ENCODE results near the gene ANKS3.

ANKS3 gene

GRCh38 chr16:4684058-4684715 is 49.9 kb downstream of the ANKS3 start:
- DNase-seq (ENCODE audit: low read depth) = no peak

GRCh38 chr16:4683255-4684057 is 50.6 kb downstream of the ANKS3 start:
- DNase-seq (ENCODE audit: low read depth) = no peak

GRCh38 chr16:4682616-4683254 is 51.3 kb downstream of the ANKS3 start:
- DNase-seq (ENCODE audit: low read depth) = peak; percentile 59

- DNase-seq (ENCODE audit: low read depth) = no peak
These were observed 51.9 kb downstream of the ANKS3 start for GRCh38 chr16:4682084-4682591.

GRCh38 chr16:4681471-4682083 is 52.5 kb downstream of the ANKS3 start:
- DNase-seq (ENCODE audit: low read depth) = no peak

GRCh38 chr16:4680673-4681470 is 53.2 kb downstream of the ANKS3 start:
- DNase-seq (ENCODE audit: low read depth) = no peak

- DNase-seq (ENCODE audit: low read depth) = no peak
These were observed 54.0 kb downstream of the ANKS3 start for GRCh38 chr16:4679850-4680636.

GRCh38 chr16:4679156-4679849 is 54.8 kb downstream of the ANKS3 start:
- DNase-seq (ENCODE audit: low read depth) = no peak

GRCh38 chr16:4678596-4678995 is 55.5 kb downstream of the ANKS3 start:
- DNase-seq (ENCODE audit: low read depth) = no peak

GRCh38 chr16:4677994-4678393 is 56.1 kb downstream of the ANKS3 start:
- no peak for DNase-seq (ENCODE audit: low read depth)

- no peak for DNase-seq (ENCODE audit: low read depth)
These were observed 56.7 kb downstream of the ANKS3 start for GRCh38 chr16:4677390-4677789.

GRCh38 chr16:4676831-4677230 is 57.2 kb downstream of the ANKS3 start:
- DNase-seq (ENCODE audit: low read depth) = no peak

- peak; percentile 64 for DNase-seq (ENCODE audit: low read depth)
These were observed 57.9 kb downstream of the ANKS3 start for GRCh38 chr16:4675864-4676786.

GRCh38 chr16:4674926-4675530 is 59.0 kb downstream of the ANKS3 start:
- DNase-seq (ENCODE audit: low read depth) = no peak

- DNase-seq (ENCODE audit: low read depth) = no peak
These were observed 60.6 kb downstream of the ANKS3 start for GRCh38 chr16:4673387-4674046.

GRCh38 chr16:4668313-4668960 is 65.6 kb downstream of the ANKS3 start:
- no peak for DNase-seq (ENCODE audit: low read depth)

- no peak for DNase-seq (ENCODE audit: low read depth)
These were observed 66.7 kb downstream of the ANKS3 start for GRCh38 chr16:4667203-4667963.

Data from activated T-cell treated with anti-CD3 and anti-CD28 coated beads for 48 hours (primary cell).